Testis (tissue), 2 donors: ENCODE measurements around the gene MBNL2.

Experiments
- POLR2A ChIP-seq: fragments of 450-650 bp; IDR thresholded peaks from one replicate; pipeline ENCODE4 v1.6.1; 2017; ENCODE audit warnings: antibody characterized with exemption, mild to moderate bottlenecking, moderate library complexity
- TF ChIP-seq, protein P1 (sequence below), 3 experiments: fragments of 450-650 bp in 2 of 3; fragments of 200-600 bp in 1 of 3; sonication (generic) in 1 of 3; IDR thresholded peaks; one replicate each; pipeline ENCODE4 v1.5.1; 2016 to 2019; ENCODE audit warnings: antibody characterized with exemption in 3 of 3, mild to moderate bottlenecking in 2 of 3, moderate library complexity in 1 of 3

DNA sequence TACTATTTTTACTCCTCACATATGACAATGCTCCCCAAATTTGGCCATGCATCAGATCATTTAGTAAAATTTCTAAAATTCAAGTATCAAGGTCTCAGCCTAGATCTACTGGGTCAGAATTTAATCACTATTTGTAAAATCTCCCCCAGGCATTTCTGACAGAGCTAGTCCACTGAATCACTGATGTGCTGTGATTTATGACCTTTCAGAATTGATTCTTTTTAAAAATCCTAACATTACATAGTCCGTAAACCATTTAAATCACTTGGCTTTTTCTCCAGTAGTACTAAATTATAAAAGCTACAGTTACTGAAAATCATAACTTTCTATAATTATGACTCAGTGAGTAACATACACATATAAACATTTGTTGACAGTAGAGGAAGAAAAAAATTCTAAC is 119.0 kb downstream of the MBNL2 start:
- TF ChIP-seq, protein P1, sequence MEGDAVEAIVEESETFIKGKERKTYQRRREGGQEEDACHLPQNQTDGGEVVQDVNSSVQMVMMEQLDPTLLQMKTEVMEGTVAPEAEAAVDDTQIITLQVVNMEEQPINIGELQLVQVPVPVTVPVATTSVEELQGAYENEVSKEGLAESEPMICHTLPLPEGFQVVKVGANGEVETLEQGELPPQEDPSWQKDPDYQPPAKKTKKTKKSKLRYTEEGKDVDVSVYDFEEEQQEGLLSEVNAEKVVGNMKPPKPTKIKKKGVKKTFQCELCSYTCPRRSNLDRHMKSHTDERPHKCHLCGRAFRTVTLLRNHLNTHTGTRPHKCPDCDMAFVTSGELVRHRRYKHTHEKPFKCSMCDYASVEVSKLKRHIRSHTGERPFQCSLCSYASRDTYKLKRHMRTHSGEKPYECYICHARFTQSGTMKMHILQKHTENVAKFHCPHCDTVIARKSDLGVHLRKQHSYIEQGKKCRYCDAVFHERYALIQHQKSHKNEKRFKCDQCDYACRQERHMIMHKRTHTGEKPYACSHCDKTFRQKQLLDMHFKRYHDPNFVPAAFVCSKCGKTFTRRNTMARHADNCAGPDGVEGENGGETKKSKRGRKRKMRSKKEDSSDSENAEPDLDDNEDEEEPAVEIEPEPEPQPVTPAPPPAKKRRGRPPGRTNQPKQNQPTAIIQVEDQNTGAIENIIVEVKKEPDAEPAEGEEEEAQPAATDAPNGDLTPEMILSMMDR (IDR thresholded peaks at IDR 0.05): no peak
- TF ChIP-seq POLR2A: no peak
